MM.1S (cell line): Measurements from ENCODE around the gene TMEM156.

Experiments used
- DNase-seq: peaks from one replicate; pipeline ENCODE4 v3.0.0-alpha.2; 2015
- H2AFZ ChIP-seq: fragments of 300-600 bp; sonication (generic); 2 replicates; pipeline ENCODE4 v1.6.0; 2016; ENCODE audit warnings: antibody characterized with exemption, low read length
- H3F3A ChIP-seq: fragments of 300-600 bp; sonication (generic); 2 replicates; pipeline ENCODE4 v1.6.1; 2016; ENCODE audit warnings: mild to moderate bottlenecking, antibody characterized with exemption, low read length, moderate library complexity, mixed read lengths; ENCODE audit not compliant: insufficient read depth
- H3K27ac ChIP-seq: fragments of 300-600 bp; sonication (generic); 2 replicates; pipeline ENCODE4 v1.5.1; 2016; ENCODE audit warnings: mild to moderate bottlenecking, low read length
- H3K27me3 ChIP-seq: fragments of 300-600 bp; sonication (generic); replicated peaks from 2 replicates; pipeline ENCODE4 v1.6.0; 2016; ENCODE audit warnings: low read length; ENCODE audit not compliant: insufficient read depth
- H3K36me3 ChIP-seq: fragments of 300-600 bp; sonication (generic); replicated peaks from 2 replicates; pipeline ENCODE4 v1.6.1; 2016; ENCODE audit warnings: mild to moderate bottlenecking, low read length, mixed read lengths; ENCODE audit not compliant: insufficient read depth
- H3K4me1 ChIP-seq: fragments of 300-600 bp; sonication (generic); 2 replicates; pipeline ENCODE4 v1.6.1; 2016; ENCODE audit warnings: low read length, mixed read lengths
- H3K4me2 ChIP-seq: fragments of 300-600 bp; sonication (generic); 2 replicates; pipeline ENCODE4 v1.6.0; 2016; ENCODE audit warnings: low read depth, low read length
- H3K4me3 ChIP-seq: fragments of 300-600 bp; sonication (generic); 2 replicates; pipeline ENCODE4 v1.5.1; 2016; ENCODE audit warnings: low read length, mixed read lengths
- H3K79me2 ChIP-seq: fragments of 300-600 bp; sonication (generic); 2 replicates; pipeline ENCODE4 v1.6.1; 2016; ENCODE audit warnings: mixed run types, low read length, mixed read lengths
- H3K9ac ChIP-seq: fragments of 300-600 bp; sonication (generic); 2 replicates; pipeline ENCODE4 v1.6.1; 2016; ENCODE audit warnings: low read length, mixed read lengths
- H3K9me2 ChIP-seq: fragments of 300-600 bp; sonication (generic); replicated peaks from 2 replicates; pipeline ENCODE4 v1.6.1; 2016; ENCODE audit warnings: mild to moderate bottlenecking, low read length, mixed read lengths; ENCODE audit not compliant: insufficient read depth
- H3K9me3 ChIP-seq: fragments of 300-600 bp; sonication (generic); replicated peaks from 2 replicates; pipeline ENCODE4 v1.6.1; 2016; ENCODE audit warnings: mild to moderate bottlenecking, low read length, mixed read lengths; ENCODE audit not compliant: insufficient read depth
- H4K20me1 ChIP-seq: fragments of 300-600 bp; sonication (generic); 2 replicates; pipeline ENCODE4 v1.6.1; 2016; ENCODE audit warnings: mild to moderate bottlenecking, low read length, moderate library complexity, mixed read lengths; ENCODE audit not compliant: insufficient read depth
- EZH2 ChIP-seq: fragments of 300-600 bp; sonication (generic); optimal IDR thresholded peaks from 2 replicates; pipeline ENCODE3; 2017; ENCODE audit warnings: low read depth, mild to moderate bottlenecking, antibody characterized with exemption, low read length, mixed read lengths
- EZH2phosphoT487 ChIP-seq: fragments of 300-600 bp; sonication (generic); IDR thresholded peaks from 2 replicates; pipeline ENCODE4 v1.6.1; 2018; ENCODE audit warnings: antibody characterized with exemption, low read length
- TF ChIP-seq, protein P1 (sequence below): fragments of 300-600 bp; sonication (generic); IDR thresholded peaks from 2 replicates; pipeline ENCODE4 v1.5.1; 2016; ENCODE audit warnings: antibody characterized with exemption, low read length, mixed read lengths

Gene TMEM156

DNA sequence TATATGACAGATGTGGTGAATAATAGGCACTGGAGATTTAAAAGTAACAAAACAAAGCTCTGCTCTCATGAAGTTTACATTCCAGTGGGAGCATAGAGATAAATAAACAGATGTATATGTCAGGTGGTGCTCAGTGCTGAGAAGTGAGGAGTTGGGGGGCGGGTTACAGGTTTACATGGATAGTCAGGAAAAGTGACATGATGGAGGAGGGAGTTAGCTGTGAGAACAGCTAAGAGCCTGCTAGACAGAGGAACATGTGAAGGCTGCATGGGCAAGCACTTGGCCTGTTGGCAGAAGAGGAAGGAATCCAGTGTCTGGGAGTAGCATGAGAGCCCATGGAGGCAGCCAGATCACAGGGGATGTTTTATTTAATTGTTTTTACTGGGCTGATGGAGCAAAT lies 10.2 kb upstream of the TMEM156 start:
- no peak for DNase-seq
- Histone ChIP-seq H3K4me3 (no peak overlapping the region), H4K20me1 (no peaks in the 10 kb centered on the region), H3K36me3 (no peaks in the 10 kb centered on the region), H3K9me3 (no peaks in the 10 kb centered on the region), H3K9me2 (no peaks in the 10 kb centered on the region), H3K4me2 (no peak overlapping the region), H3K9ac (no peak overlapping the region), H3K27me3 (no peaks in the 10 kb centered on the region), H3K4me1 (peaks cover 32% of the 10 kb centered on the region), H3K27ac (no peak overlapping the region), H2AFZ (no peak overlapping the region), H3F3A (peaks cover 8% of the 10 kb centered on the region), H3K79me2 (peaks cover 22% of the 10 kb centered on the region)
- TF ChIP-seq EZH2phosphoT487 (no peak), EZH2 (no peak)
- TF ChIP-seq, protein P1, sequence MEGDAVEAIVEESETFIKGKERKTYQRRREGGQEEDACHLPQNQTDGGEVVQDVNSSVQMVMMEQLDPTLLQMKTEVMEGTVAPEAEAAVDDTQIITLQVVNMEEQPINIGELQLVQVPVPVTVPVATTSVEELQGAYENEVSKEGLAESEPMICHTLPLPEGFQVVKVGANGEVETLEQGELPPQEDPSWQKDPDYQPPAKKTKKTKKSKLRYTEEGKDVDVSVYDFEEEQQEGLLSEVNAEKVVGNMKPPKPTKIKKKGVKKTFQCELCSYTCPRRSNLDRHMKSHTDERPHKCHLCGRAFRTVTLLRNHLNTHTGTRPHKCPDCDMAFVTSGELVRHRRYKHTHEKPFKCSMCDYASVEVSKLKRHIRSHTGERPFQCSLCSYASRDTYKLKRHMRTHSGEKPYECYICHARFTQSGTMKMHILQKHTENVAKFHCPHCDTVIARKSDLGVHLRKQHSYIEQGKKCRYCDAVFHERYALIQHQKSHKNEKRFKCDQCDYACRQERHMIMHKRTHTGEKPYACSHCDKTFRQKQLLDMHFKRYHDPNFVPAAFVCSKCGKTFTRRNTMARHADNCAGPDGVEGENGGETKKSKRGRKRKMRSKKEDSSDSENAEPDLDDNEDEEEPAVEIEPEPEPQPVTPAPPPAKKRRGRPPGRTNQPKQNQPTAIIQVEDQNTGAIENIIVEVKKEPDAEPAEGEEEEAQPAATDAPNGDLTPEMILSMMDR = no peak

DNA sequence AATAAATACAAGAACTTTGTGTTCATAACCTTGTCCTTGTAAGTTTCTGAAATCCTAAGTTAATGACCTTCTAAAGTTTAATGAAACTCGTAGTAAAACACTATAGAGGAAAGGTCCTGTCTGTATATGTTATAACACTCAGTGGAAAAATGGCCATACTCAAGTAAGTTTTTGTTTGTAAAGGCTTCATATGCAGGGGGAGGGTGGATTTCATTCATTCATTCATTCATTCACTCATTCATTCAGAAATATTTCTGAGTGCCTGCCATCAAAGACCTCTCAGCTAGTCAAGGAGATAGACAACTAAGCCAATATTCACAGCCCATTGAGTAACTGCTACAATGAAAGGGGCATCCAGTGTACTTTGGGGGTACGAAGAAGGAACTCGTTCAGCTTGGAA lies 6.9 kb upstream of the TMEM156 start:
- Histone ChIP-seq H3K36me3 (no peaks in the 10 kb centered on the region), H2AFZ (no peak overlapping the region), H4K20me1 (no peaks in the 10 kb centered on the region), H3K4me1 (peaks cover 19% of the 10 kb centered on the region), H3K27ac (no peak overlapping the region), H3K9me3 (no peaks in the 10 kb centered on the region), H3F3A (peaks cover 3% of the 10 kb centered on the region), H3K4me3 (no peak overlapping the region), H3K79me2 (no peaks in the 10 kb centered on the region), H3K27me3 (no peaks in the 10 kb centered on the region), H3K4me2 (no peak overlapping the region), H3K9me2 (no peaks in the 10 kb centered on the region), H3K9ac (no peak overlapping the region)
- TF ChIP-seq EZH2 (no peak), EZH2phosphoT487 (no peak)
- TF ChIP-seq, protein P1 = no peak
- no peak for DNase-seq

DNA sequence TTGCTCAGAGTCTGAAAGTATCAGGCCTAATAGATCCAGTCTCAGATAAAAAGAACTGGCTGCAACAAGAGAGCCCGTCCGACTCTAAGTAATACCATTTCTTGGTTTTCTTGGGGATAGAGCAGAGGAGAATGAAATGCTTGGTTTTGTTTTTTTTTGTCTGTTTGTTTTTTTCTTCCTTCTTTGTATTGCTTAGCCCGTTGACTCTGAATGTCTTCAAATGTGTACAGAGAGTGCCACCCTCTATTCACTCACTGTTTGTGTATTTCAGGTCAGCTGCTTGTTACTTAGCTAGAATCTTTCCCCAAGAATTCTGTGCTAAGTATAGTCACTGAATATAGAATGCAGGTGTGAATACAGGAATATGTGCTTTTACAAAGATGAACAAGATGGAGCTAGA lies 5.7 kb upstream of the TMEM156 start:
- Histone ChIP-seq H3K4me3 (no peak overlapping the region), H4K20me1 (no peaks in the 10 kb centered on the region), H3K27me3 (no peaks in the 10 kb centered on the region), H3F3A (no peaks in the 10 kb centered on the region), H2AFZ (no peak overlapping the region), H3K9me3 (no peaks in the 10 kb centered on the region), H3K79me2 (no peaks in the 10 kb centered on the region), H3K9ac (no peak overlapping the region), H3K27ac (no peak overlapping the region), H3K36me3 (no peaks in the 10 kb centered on the region), H3K4me1 (peaks cover 8% of the 10 kb centered on the region; the same call in 1 of the 2 replicates), H3K4me2 (0 out of 2 replicates have a peak overlapping the region, but pooled peaks have one; percentile 0), H3K9me2 (no peaks in the 10 kb centered on the region)
- TF ChIP-seq, protein P1 = no peak
- TF ChIP-seq EZH2phosphoT487 = no peak
- TF ChIP-seq EZH2 = no peak
- DNase-seq = no peak

DNA sequence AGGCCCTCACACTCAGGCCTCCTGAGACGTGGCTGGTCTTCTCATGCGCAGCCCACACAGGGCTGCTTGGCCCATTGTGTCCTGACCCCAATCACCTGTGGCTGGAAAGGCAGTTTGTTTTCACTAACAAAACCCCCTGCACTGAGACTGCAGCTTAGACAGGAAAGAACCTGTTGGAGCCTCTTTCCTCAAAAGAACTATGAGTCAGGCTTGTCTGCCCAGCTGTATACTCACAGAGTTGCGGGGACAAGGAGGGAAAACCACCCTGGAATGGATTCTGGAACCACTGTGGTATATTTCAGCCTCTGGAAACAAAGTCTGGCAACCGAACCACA lies 5.2 kb upstream of the TMEM156 start:
- Histone ChIP-seq H3K4me3 (no peak overlapping the region), H3K9ac (no peak overlapping the region)

More for the DNA sequence above, 5.2 kb upstream of the TMEM156 start:
- Histone ChIP-seq H3F3A (0 out of 2 replicates have a peak, but pooled peaks cover under 1% of the 10 kb centered on the region), H4K20me1 (no peaks in the 10 kb centered on the region), H2AFZ (0 out of 2 replicates have a peak overlapping the region, but pooled peaks have one; percentile 17), H3K4me2 (no peak overlapping the region), H3K27ac (no peak overlapping the region), H3K27me3 (no peaks in the 10 kb centered on the region), H3K9me3 (no peaks in the 10 kb centered on the region), H3K4me1 (peaks cover 9% of the 10 kb centered on the region), H3K79me2 (no peaks in the 10 kb centered on the region), H3K9me2 (no peaks in the 10 kb centered on the region), H3K36me3 (no peaks in the 10 kb centered on the region)
- DNase-seq = no peak
- TF ChIP-seq EZH2 (no peak), EZH2phosphoT487 (no peak)
- TF ChIP-seq, protein P1 = no peak
